ENCODE data around the gene RMND5B. TPM values are rescaled to one million over a fixed set of nuclear protein-coding genes. Genes with fewer than 3 reads are reported as not detected.

RMND5B gene
- total RNA-seq (10 to 100 TPM; 48.0 to 54.9 (median 50.8) TPM), polyA plus RNA-seq (10 to 100 TPM; 43.5 to 80.2 (median 55.9) TPM)
- long read RNA-seq, donor 1, transcript RMND5B-201 (11 exons, 1,929 nt) = major isoform, 34 of 79 reads
- long read RNA-seq, donor 1, partial matches to known transcripts = 28 of 79 reads
- long read RNA-seq, donor 1, other reads (novel, unspliced or antisense) = 17 of 79 reads
- long read RNA-seq, donor 2, transcript RMND5B-201 (11 exons, 1,929 nt) = major isoform, 94 of 234 reads
- long read RNA-seq, donor 2, partial matches to known transcripts = 69 of 234 reads
- long read RNA-seq, donor 2, other reads (novel, unspliced or antisense) = 66 of 234 reads

DNA sequence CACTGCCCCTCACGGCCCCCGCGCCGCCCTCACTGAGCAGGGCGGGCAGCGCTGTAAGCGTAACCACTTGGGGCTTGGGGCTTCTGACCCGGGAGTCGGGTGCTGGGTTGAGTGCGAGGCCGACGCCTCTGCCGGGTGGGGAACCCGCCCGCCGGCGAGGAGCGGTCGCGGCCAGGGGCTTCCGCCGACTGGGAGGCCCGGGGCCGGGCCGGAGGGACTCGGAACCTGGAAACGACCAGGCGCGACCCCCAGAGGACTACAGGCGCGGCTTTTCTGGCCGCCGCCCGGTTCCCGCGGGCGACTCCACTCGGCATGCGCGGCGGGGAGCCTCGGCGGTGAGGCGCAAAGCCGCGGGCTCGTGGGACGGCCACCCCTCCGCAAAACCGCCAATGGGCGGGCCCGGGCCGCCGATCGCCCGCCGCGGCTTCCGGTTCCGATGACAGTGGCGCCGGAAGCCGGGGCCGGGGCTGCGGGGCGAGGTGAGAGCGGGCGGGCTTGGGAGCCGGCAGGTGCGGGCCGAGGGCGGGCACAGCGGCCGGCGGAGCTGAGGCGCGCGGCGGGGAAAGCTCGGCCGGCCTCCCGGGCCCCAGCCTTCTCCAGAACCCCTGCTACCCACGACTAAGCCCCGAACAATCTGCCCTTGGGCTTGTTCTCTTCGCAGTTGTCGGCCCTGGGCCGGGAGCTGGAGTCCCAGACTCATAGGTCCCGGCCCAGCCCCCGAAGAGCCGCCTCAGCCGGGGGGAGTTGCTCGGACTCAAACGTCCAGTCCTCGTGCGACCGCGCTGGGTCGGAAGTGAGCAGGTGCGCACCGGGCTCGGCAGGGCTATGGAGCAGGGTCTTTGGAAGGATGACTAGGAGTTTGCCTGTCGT is at the start of gene RMND5B:
RMND5B (plus strand) TSS at position 439 of the 870 bp plus-strand sequence. CDS start 7,106 bp downstream, outside the sequence.
- 0% methylated on average over 77 to 102 of the region's 102 CpGs for WGBS, 3 donors

DNA sequence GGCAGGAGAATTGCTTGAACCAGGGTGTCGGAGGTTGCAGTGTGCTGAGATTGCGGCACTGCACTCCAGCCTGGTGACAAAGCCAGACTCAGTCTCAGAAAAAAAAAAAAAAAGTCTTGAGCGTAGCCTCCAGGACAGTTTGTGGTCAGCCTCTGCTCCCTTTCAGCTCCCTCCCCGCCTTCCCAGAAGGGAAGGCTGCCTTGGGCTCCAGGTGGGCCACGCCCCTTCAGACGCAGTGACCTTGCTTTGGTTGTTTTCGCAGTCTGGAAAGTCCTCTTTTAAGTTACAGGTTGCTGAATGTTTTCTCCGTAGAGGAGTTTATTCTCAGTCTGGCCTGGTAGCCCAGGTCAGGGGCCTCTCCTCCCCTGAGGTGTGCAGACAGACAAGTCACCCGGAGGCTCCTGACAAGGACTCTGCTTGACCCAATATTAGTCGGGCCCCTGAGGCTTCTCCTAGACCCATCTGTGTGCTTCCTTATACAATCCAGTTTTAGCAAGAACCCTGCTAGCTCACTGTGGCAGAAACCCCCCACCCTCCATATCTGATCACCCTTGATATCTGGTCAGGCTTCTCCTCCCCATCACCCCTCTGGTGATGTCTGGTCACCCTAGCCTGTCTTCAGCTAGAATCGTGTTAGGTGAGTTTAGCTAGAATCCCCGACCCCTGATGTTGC is 49.1 kb upstream of the RMND5B start:
- no peak for DNase-seq
- H3K27ac ChIP-seq = no peak overlapping the region
- no peaks in the 10 kb centered on the region for H3K4me1 ChIP-seq
- H3K4me3 ChIP-seq = no peak overlapping the region
- no peaks in the 10 kb centered on the region for H3K36me3 ChIP-seq (ENCODE audit: insufficient read depth in 1 of 2, low read depth in 1 of 2)
- intact Hi-C loops (cut with DNase I) = no loop called here
- ATAC-seq = no peak
- WGBS, 3 donors = 83 to 86% (median 85%) methylated on average over 12 of the region's 12 CpGs
- peaks cover 0 to 4% (median 0%) of the 10 kb centered on the region in 3 donors for H3K27me3 ChIP-seq (ENCODE audit: insufficient read depth in 3 of 3, low read length in 2 of 3)
- H3K9me3 ChIP-seq = no peaks in the 10 kb centered on the region
- TF ChIP-seq CTCF (IDR thresholded peaks at IDR 0.05) = no peak

More for the DNA sequence above, at the start of gene RMND5B:
- H3K4me3 ChIP-seq = peak within 1 kb of the TSS; percentile 94
- intact Hi-C loops (cut with DNase I) = no loop called here
- no peak for TF ChIP-seq CTCF (IDR thresholded peaks at IDR 0.05)
- H3K4me1 ChIP-seq = peaks cover 6% of the 10 kb centered on the region
- peaks cover 0 to 25% of the 10 kb centered on the region in 2 donors for H3K36me3 ChIP-seq (ENCODE audit: insufficient read depth in 1 of 2, low read depth in 1 of 2)
- ATAC-seq = peak; percentile 96 to 98 (median 98)
- no peaks in the 10 kb centered on the region for H3K9me3 ChIP-seq
- H3K27me3 ChIP-seq (ENCODE audit: insufficient read depth in 3 of 3, low read length in 2 of 3) = no peaks in the 10 kb centered on the region
- DNase-seq = peak; percentile 90 to 94
- H3K27ac ChIP-seq = peak within 1 kb of the TSS; percentile 86

- no peaks in the 10 kb centered on the region for H3K9me3 ChIP-seq
- H3K4me3 ChIP-seq = no peak overlapping the region
- ATAC-seq (no peak), DNase-seq (no peak)
- TF ChIP-seq CTCF (IDR thresholded peaks at IDR 0.05) = no peak
- peaks cover 0 to 9% (median 4%) of the 10 kb centered on the region in 3 donors for H3K27me3 ChIP-seq (ENCODE audit: insufficient read depth in 3 of 3, low read length in 2 of 3)
- H3K4me1 ChIP-seq = no peaks in the 10 kb centered on the region
- intact Hi-C loops (cut with DNase I) = no loop called here
- 51 to 66% (median 63%) methylated on average over 6 of the region's 6 CpGs for WGBS, 3 donors
- H3K36me3 ChIP-seq (ENCODE audit: insufficient read depth in 1 of 2, low read depth in 1 of 2) = no peaks in the 10 kb centered on the region
- no peak overlapping the region for H3K27ac ChIP-seq
Measured at GRCh38 chr5:178083922-178084321, 46.9 kb upstream of the RMND5B start.

DNA sequence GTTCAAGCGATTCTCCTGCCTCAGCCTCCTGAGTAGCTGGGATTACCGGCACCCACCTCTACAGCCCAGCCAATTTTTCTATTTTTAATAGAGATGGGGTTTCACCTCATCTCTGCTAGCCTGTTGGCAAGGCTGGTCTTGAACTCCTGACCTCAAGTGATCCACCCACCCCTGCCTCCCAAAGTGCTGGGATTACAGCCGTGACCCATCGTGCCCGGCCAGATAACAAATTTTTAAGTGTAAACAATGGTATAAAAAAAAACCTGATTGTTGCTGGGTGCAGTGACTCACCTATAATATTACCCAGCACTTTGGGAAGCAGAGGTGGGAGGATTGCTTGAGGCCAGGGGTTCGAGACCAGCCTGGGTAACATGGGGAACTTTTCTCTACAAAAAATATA is 45.5 kb upstream of the RMND5B start:
- ATAC-seq = no peak
- H3K9me3 ChIP-seq = no peaks in the 10 kb centered on the region
- DNase-seq = no peak
- WGBS, 3 donors = 66 to 77% (median 66%) methylated on average over 6 of the region's 6 CpGs
- TF ChIP-seq CTCF (IDR thresholded peaks at IDR 0.05) = no peak
- no peaks in the 10 kb centered on the region for H3K4me1 ChIP-seq
- H3K27me3 ChIP-seq (ENCODE audit: insufficient read depth in 3 of 3, low read length in 2 of 3) = peaks cover 0 to 9% (median 4%) of the 10 kb centered on the region in 3 donors
- H3K27ac ChIP-seq = no peak overlapping the region
- intact Hi-C loops (cut with DNase I) = no loop called here
- no peak overlapping the region for H3K4me3 ChIP-seq
- no peaks in the 10 kb centered on the region for H3K36me3 ChIP-seq (ENCODE audit: insufficient read depth in 1 of 2, low read depth in 1 of 2)
